Prostate gland (tissue), 2 donors: ENCODE results near the gene TASP1.

ENCODE experiments used
- CTCF ChIP-seq, 4 experiments: fragments of 200-600 bp in 2 of 4; fragments of 450-650 bp in 2 of 4; sonication (generic) in 2 of 4; IDR thresholded peaks; 1 replicate in 3 of 4; 2 replicates in 1 of 4; pipeline ENCODE4 v1.5.1; 2016 to 2019; ENCODE audit warnings: antibody characterized with exemption in 4 of 4, mild to moderate bottlenecking in 2 of 4, moderate library complexity in 2 of 4
- POLR2A ChIP-seq: fragments of 450-650 bp; IDR thresholded peaks from one replicate; pipeline ENCODE4 v1.6.1; 2016; ENCODE audit warnings: antibody characterized with exemption, mild to moderate bottlenecking
- POLR2AphosphoS5 ChIP-seq: sonication (generic); formaldehyde crosslinking; IDR thresholded peaks from one replicate; pipeline ENCODE4 v1.6.1; 2017; ENCODE audit warnings: antibody characterized with exemption

DNA sequence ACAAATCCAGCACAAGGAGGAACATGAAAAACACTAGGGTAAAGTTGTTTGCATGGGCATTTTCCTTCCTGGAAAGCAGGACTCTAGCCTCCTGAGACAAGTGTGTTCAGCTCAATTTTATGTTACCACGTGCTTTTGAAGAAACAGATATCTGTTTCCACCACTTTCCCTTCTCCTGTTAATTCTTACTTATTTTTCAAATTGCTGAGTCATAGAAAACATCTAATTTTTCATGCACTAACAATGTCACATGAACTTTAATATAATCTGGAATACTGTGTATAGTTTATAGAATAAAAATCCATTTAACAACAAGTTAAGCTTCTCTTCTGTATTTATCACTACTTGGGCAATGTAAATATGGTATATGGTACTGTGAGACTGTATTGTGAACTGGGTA lies 243.5 kb downstream of the TASP1 start:
- no peak for TF ChIP-seq CTCF (IDR thresholded peaks at IDR 0.05)
- no peak for TF ChIP-seq POLR2AphosphoS5
- no peak for TF ChIP-seq POLR2A
